Heart left ventricle (tissue), 13 donors: ENCODE measurements around the gene GNPAT.

Experiments
- CTCF ChIP-seq, 12 donors: fragments of 200-600 bp; sonication (generic) in 4 of 12; IDR thresholded peaks; one replicate each; pipeline versions ENCODE4 v1.5.0 to v1.8.0; 2018 to 2022; ENCODE audit warnings: antibody characterized with exemption in 12 of 12, mild to moderate bottlenecking in 5 of 12
- POLR2A ChIP-seq, 2 donors: fragments of 450-650 bp; IDR thresholded peaks; one replicate each; pipeline ENCODE4 v1.6.1; 2017; ENCODE audit warnings: antibody characterized with exemption in 2 of 2, mild to moderate bottlenecking in 2 of 2, moderate library complexity in 2 of 2
- donor health status: ischemic (EF 13 %, LVEDD 7.1; RV severe dilation, severe dysfunction).
- donor health status: DM: no; HTN: yes; CAD: no.
- donor health status: DM: no; HTN: no; CAD: no.
- donor health status: ischemic (EF 25% LVEDD 6.9; RV normal size, moderate dysfunction).
- donor health status: ischemic (EF 25% LVEDD 5.7; RV mildly dilated, moderate dysfunction).
- donor health status: ischemic (EF 35%, LVEDD 5.7; RV mildly dilated, moderate dysfunction).
- donor health status: nonischemic (EF 11% LVEDD 7.7; RV severe dilation, severe dysfunction).
- donor health status: DM: yes; HTN: yes; CAD: no.
- donor health status: PGD.
- donor health status: ischemic (EF 29% LVEDD 5.4; RV normal size, mild dysfunction).
- donor health status: nonischemic (EF 23%, LVEDD 6.1; RV moderate dilation, normal function).

GRCh38 chr1:231193710-231194340 lies 47.2 kb upstream of the GNPAT start:
- TF ChIP-seq CTCF (IDR thresholded peaks at IDR 0.05) = no peak
- no peak for TF ChIP-seq POLR2A (IDR thresholded peaks at IDR 0.05)
